ENCODE measurements around the gene DBP.

Gene DBP

DNA sequence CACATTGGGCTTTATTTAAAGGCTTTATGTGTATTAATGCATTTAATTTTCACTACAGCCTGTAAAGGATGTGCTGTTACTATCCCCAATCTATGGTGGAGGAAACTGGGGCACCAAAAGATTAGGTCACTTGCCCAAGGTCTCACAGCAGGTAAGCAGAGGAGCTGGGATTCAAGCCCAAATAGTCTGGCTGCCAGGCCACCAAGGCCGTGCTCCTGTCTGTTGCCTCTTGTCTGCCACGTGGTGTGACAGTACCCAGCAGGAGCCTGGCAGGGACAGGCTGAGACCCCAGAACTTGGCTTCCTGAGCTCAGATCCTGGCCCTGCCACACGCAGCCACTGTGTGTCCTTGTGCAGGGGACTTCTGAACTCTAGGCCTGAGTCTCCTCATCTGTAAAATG, 31.2 kb upstream of the DBP start:
- no peak overlapping the region for H3K4me2 ChIP-seq (ENCODE audit: low read length)

DNA sequence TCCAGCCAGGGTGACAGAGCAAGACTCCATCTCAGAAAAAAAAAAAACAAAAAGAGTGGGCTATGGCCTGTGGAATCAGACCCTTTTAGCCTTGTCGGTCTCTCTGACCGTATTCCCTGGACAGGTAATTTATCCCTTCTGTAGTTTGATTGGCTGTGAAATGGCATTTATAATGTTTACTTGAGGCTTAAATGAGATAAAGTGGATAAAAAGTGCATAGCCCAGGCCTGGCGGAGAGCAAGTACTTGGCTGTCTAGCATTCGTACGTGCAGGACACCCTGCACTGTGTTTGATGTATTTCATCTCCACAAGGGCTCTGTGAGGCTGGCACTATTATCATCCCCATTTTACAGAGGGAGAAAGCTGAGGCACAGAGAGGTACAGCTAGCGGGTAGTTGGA, 28.6 kb upstream of the DBP start:
- Histone ChIP-seq H3K4me1 (ENCODE audit: insufficient read depth, low read length, severe bottlenecking) (no peaks in the 10 kb centered on the region), H4K20me1 (ENCODE audit: insufficient read depth, low read length) (no peaks in the 10 kb centered on the region), H3F3A (ENCODE audit: insufficient read depth, low read length) (no peaks in the 10 kb centered on the region), H3K79me2 (ENCODE audit: insufficient read depth, low read length) (no peaks in the 10 kb centered on the region), H2AFZ (ENCODE audit: low read length) (no peak overlapping the region), H3K27ac (ENCODE audit: low read depth, low read length, poor library complexity, severe bottlenecking) (no peak overlapping the region), H3K9me2 (ENCODE audit: low read depth, low read length) (no peaks in the 10 kb centered on the region), H3K9me3 (ENCODE audit: low read length) (no peaks in the 10 kb centered on the region), H3K4me3 (ENCODE audit: low read depth, low read length, poor library complexity, severe bottlenecking) (no peak overlapping the region), H3K27me3 (ENCODE audit: insufficient read depth, low read length) (no peaks in the 10 kb centered on the region), H3K36me3 (ENCODE audit: insufficient read depth, low read length) (no peaks in the 10 kb centered on the region), H3K4me2 (ENCODE audit: low read length) (no peak overlapping the region), H3K9ac (ENCODE audit: low read length) (no peak overlapping the region)
- TF ChIP-seq EZH2 (IDR thresholded peaks at IDR 0.05; ENCODE audit: borderline replicate concordance, low read length) = no peak
- no peak for TF ChIP-seq CTCF (IDR thresholded peaks at IDR 0.05; ENCODE audit: low read length)

More for the DNA sequence above, 31.2 kb upstream of the DBP start:
- H3K9me3 ChIP-seq (ENCODE audit: low read length) = no peaks in the 10 kb centered on the region
- H4K20me1 ChIP-seq (ENCODE audit: insufficient read depth, low read length) = no peaks in the 10 kb centered on the region
- H3K4me1 ChIP-seq (ENCODE audit: insufficient read depth, low read length, severe bottlenecking) = no peaks in the 10 kb centered on the region
- H3K79me2 ChIP-seq (ENCODE audit: insufficient read depth, low read length) = no peaks in the 10 kb centered on the region
- no peak overlapping the region for H3K4me3 ChIP-seq (ENCODE audit: low read depth, low read length, poor library complexity, severe bottlenecking)
- no peak overlapping the region for H3K9ac ChIP-seq (ENCODE audit: low read length)
- H3K27me3 ChIP-seq (ENCODE audit: insufficient read depth, low read length) = no peaks in the 10 kb centered on the region
- no peaks in the 10 kb centered on the region for H3K9me2 ChIP-seq (ENCODE audit: low read depth, low read length)
- H2AFZ ChIP-seq (ENCODE audit: low read length) = no peak overlapping the region
- H3K36me3 ChIP-seq (ENCODE audit: insufficient read depth, low read length) = no peaks in the 10 kb centered on the region
- no peaks in the 10 kb centered on the region for H3F3A ChIP-seq (ENCODE audit: insufficient read depth, low read length)
- TF ChIP-seq CTCF (IDR thresholded peaks at IDR 0.05; ENCODE audit: low read length) (no peak), EZH2 (IDR thresholded peaks at IDR 0.05; ENCODE audit: borderline replicate concordance, low read length) (no peak)
- H3K27ac ChIP-seq (ENCODE audit: low read depth, low read length, poor library complexity, severe bottlenecking) = no peak overlapping the region

DNA sequence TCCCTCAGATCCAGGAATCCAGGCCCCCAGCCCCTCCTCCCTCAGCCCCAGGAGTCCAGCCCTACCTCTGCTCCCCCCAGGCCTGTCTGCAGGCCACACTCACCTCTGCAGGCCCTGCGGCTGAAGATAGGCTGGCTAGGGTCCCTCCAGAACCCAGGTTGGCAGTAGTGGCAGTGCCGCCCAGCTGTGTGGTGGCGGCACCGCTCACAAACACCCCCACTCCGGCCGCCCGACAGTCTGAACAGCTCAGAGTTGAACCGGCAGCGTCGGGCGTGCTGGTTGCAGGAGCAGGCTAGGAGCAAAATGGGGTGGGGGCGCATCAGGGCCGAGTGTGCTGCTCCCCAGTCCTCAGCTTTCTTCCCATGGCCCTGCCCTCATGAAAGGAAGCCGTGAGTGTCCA, 27.3 kb upstream of the DBP start:
- no peak for TF ChIP-seq CTCF (IDR thresholded peaks at IDR 0.05; ENCODE audit: low read length)
- no peak for TF ChIP-seq EZH2 (IDR thresholded peaks at IDR 0.05; ENCODE audit: borderline replicate concordance, low read length)
- Histone ChIP-seq H3K4me3 (ENCODE audit: low read depth, low read length, poor library complexity, severe bottlenecking) (no peak overlapping the region), H3K27ac (ENCODE audit: low read depth, low read length, poor library complexity, severe bottlenecking) (no peak overlapping the region), H3K79me2 (ENCODE audit: insufficient read depth, low read length) (no peaks in the 10 kb centered on the region), H3K27me3 (ENCODE audit: insufficient read depth, low read length) (no peaks in the 10 kb centered on the region), H2AFZ (ENCODE audit: low read length) (no peak overlapping the region), H3F3A (ENCODE audit: insufficient read depth, low read length) (no peaks in the 10 kb centered on the region), H4K20me1 (ENCODE audit: insufficient read depth, low read length) (no peaks in the 10 kb centered on the region), H3K4me1 (ENCODE audit: insufficient read depth, low read length, severe bottlenecking) (no peaks in the 10 kb centered on the region), H3K36me3 (ENCODE audit: insufficient read depth, low read length) (no peaks in the 10 kb centered on the region), H3K4me2 (ENCODE audit: low read length) (no peak overlapping the region), H3K9me3 (ENCODE audit: low read length) (no peaks in the 10 kb centered on the region), H3K9me2 (ENCODE audit: low read depth, low read length) (no peaks in the 10 kb centered on the region), H3K9ac (ENCODE audit: low read length) (no peak overlapping the region)

Data from OCI-LY1 (cell line).